ENCODE results near the gene DQX1. TPM values are rescaled to one million over a fixed set of nuclear protein-coding genes. Genes with fewer than 3 reads are reported as not detected.

The DQX1 gene
- polyA plus RNA-seq, 1 donor from 2014 or later, result 0.59 TPM

GRCh38 chr2:74560591-74560990, 34.6 kb upstream of the DQX1 start:
- Histone ChIP-seq H3K79me2 (replicated peaks; ENCODE audit: insufficient read depth, low read length) (no peaks in the 10 kb centered on the region), H3F3A (ENCODE audit: insufficient read depth, low read length, poor library complexity, severe bottlenecking) (no peaks in the 10 kb centered on the region), H3K36me3 (ENCODE audit: insufficient read depth, low read length) (no peaks in the 10 kb centered on the region), H3K9me2 (ENCODE audit: insufficient read depth, low read length) (no peaks in the 10 kb centered on the region), H3K4me3 (ENCODE audit: low read length) (no peak overlapping the region), H4K20me1 (ENCODE audit: insufficient read depth) (no peaks in the 10 kb centered on the region), H3K9ac (ENCODE audit: low read length) (no peak overlapping the region), H3K27me3 (ENCODE audit: insufficient read depth, low read depth, low read length) (peaks cover 4% of the 10 kb centered on the region), H2AFZ (ENCODE audit: low read depth, low read length) (no peak overlapping the region), H3K27ac (ENCODE audit: low read length) (no peak overlapping the region), H3K9me3 (ENCODE audit: low read length) (no peaks in the 10 kb centered on the region), H3K4me2 (ENCODE audit: low read length) (no peak overlapping the region)
- TF ChIP-seq EP300 (conservative IDR thresholded peaks at IDR 0.05; ENCODE audit: poor library complexity, severe bottlenecking) (no peak), POLR2AphosphoS5 (IDR thresholded peaks at IDR 0.05) (no peak), SMC3 (conservative IDR thresholded peaks at IDR 0.05; ENCODE audit: poor library complexity) (no peak), EZH2 (IDR thresholded peaks at IDR 0.05; ENCODE audit: borderline replicate concordance, insufficient read depth, low read length, poor library complexity, severe bottlenecking) (no peak), CTCF (IDR thresholded peaks at IDR 0.05; ENCODE audit: poor library complexity, severe bottlenecking) (no peak), REST (IDR thresholded peaks at IDR 0.05; ENCODE audit: borderline replicate concordance) (no peak), RAD21 (conservative IDR thresholded peaks at IDR 0.05) (no peak), TAF1 (IDR thresholded peaks at IDR 0.05; ENCODE audit: low read depth) (no peak), MXI1 (conservative IDR thresholded peaks at IDR 0.05; ENCODE audit: poor library complexity, severe bottlenecking) (no peak)

GRCh38 chr2:74559912-74560311, 33.9 kb upstream of the DQX1 start:
- H3K79me2 ChIP-seq (replicated peaks; ENCODE audit: insufficient read depth, low read length), result no peaks in the 10 kb centered on the region
- no peaks in the 10 kb centered on the region for H3K9me3 ChIP-seq (ENCODE audit: low read length)
- no peaks in the 10 kb centered on the region for H3K9me2 ChIP-seq (ENCODE audit: insufficient read depth, low read length)
- TF ChIP-seq EP300 (conservative IDR thresholded peaks at IDR 0.05; ENCODE audit: poor library complexity, severe bottlenecking) (no peak), RAD21 (conservative IDR thresholded peaks at IDR 0.05) (no peak), CTCF (IDR thresholded peaks at IDR 0.05; ENCODE audit: poor library complexity, severe bottlenecking) (no peak), MXI1 (conservative IDR thresholded peaks at IDR 0.05; ENCODE audit: poor library complexity, severe bottlenecking) (no peak), TAF1 (IDR thresholded peaks at IDR 0.05; ENCODE audit: low read depth) (no peak), REST (IDR thresholded peaks at IDR 0.05; ENCODE audit: borderline replicate concordance) (no peak), POLR2AphosphoS5 (IDR thresholded peaks at IDR 0.05) (no peak), SMC3 (conservative IDR thresholded peaks at IDR 0.05; ENCODE audit: poor library complexity) (no peak), EZH2 (IDR thresholded peaks at IDR 0.05; ENCODE audit: borderline replicate concordance, insufficient read depth, low read length, poor library complexity, severe bottlenecking) (no peak)
- no peak overlapping the region for H3K9ac ChIP-seq (ENCODE audit: low read length)
- no peak overlapping the region for H3K27ac ChIP-seq (ENCODE audit: low read length)
- no peaks in the 10 kb centered on the region for H3F3A ChIP-seq (ENCODE audit: insufficient read depth, low read length, poor library complexity, severe bottlenecking)
- no peak overlapping the region for H2AFZ ChIP-seq (ENCODE audit: low read depth, low read length)
- peaks cover 11% of the 10 kb centered on the region for H3K27me3 ChIP-seq (ENCODE audit: insufficient read depth, low read depth, low read length)
- no peaks in the 10 kb centered on the region for H4K20me1 ChIP-seq (ENCODE audit: insufficient read depth)
- no peak overlapping the region for H3K4me3 ChIP-seq (ENCODE audit: low read length)
- no peak overlapping the region for H3K4me2 ChIP-seq (ENCODE audit: low read length)
- no peaks in the 10 kb centered on the region for H3K36me3 ChIP-seq (ENCODE audit: insufficient read depth, low read length)
